HepG2 (cell line): ENCODE measurements around the gene LMF2. TPM values are rescaled to one million over a fixed set of nuclear protein-coding genes. Genes with fewer than 3 reads are reported as not detected.

Experiments used
- CSRNP1 ChIP-seq: sonication (generic); formaldehyde crosslinking; IDR thresholded peaks from 2 replicates; pipeline ENCODE4 v1.8.1; 2023; ENCODE audit warnings: mild to moderate bottlenecking, missing genetic modification reagents
- FOSL1 ChIP-seq: sonication (generic); formaldehyde crosslinking; IDR thresholded peaks from 2 replicates; pipeline ENCODE4 v1.9.0; 2021; ENCODE audit warnings: missing genetic modification reagents, borderline replicate concordance
- FOXK2 ChIP-seq: fragments of 450-650 bp; IDR thresholded peaks from 2 replicates; pipeline ENCODE4 v1.6.1; 2016
- GATA4 ChIP-seq: sonication (generic); IDR thresholded peaks from 2 replicates; pipeline ENCODE4 v1.6.1; 2016; ENCODE audit warnings: antibody characterized with exemption, low read depth, borderline replicate concordance
- HNRNPL ChIP-seq: fragments of 200-400 bp; formaldehyde crosslinking; IDR thresholded peaks from 2 replicates; pipeline ENCODE4 v1.6.1; 2017; ENCODE audit warnings: mild to moderate bottlenecking, low read depth, low read length
- MED13 ChIP-seq: sonication (generic); formaldehyde crosslinking; IDR thresholded peaks from 2 replicates; pipeline ENCODE4 v1.5.0; 2020; ENCODE audit warnings: missing genetic modification reagents
- MEIS1 ChIP-seq: sonication (generic); formaldehyde crosslinking; IDR thresholded peaks from 2 replicates; pipeline ENCODE4 v1.9.0; 2021; ENCODE audit warnings: mild to moderate bottlenecking, missing genetic modification reagents, moderate library complexity, borderline replicate concordance
- MYC ChIP-seq: sonication (generic); formaldehyde crosslinking; IDR thresholded peaks from 2 replicates; pipeline ENCODE4 v1.9.0; 2021; ENCODE audit warnings: missing genetic modification reagents, borderline replicate concordance
- NRL ChIP-seq: sonication (generic); formaldehyde crosslinking; IDR thresholded peaks from 2 replicates; pipeline ENCODE4 v1.5.0; 2020; ENCODE audit warnings: missing genetic modification reagents, mild to moderate bottlenecking, moderate library complexity, borderline replicate concordance
- PAXIP1 ChIP-seq: sonication (generic); formaldehyde crosslinking; conservative IDR thresholded peaks from 2 replicates; pipeline ENCODE4 v1.4.0; 2020; ENCODE audit warnings: mild to moderate bottlenecking, missing genetic modification reagents, moderate library complexity
- SALL1 ChIP-seq: sonication (generic); formaldehyde crosslinking; IDR thresholded peaks from 2 replicates; pipeline ENCODE4 v1.8.0; 2022; ENCODE audit warnings: mild to moderate bottlenecking, missing genetic modification reagents
- SATB2 ChIP-seq: sonication (generic); formaldehyde crosslinking; IDR thresholded peaks from 2 replicates; pipeline ENCODE4 v1.5.0; 2020; ENCODE audit warnings: missing genetic modification reagents
- THAP9 ChIP-seq: sonication (generic); formaldehyde crosslinking; IDR thresholded peaks from 2 replicates; pipeline ENCODE4; 2020; ENCODE audit warnings: missing genetic modification reagents, mild to moderate bottlenecking, borderline replicate concordance
- U2AF1 ChIP-seq: fragments of 200-400 bp; formaldehyde crosslinking; optimal IDR thresholded peaks from 2 replicates; pipeline ENCODE3; 2017; ENCODE audit warnings: mild to moderate bottlenecking, low read depth, low read length
- XRCC5 ChIP-seq: fragments of 200-400 bp; formaldehyde crosslinking; optimal IDR thresholded peaks from 2 replicates; pipeline ENCODE3; 2017; ENCODE audit warnings: mild to moderate bottlenecking, low read length
- ZFP37 ChIP-seq: sonication (generic); formaldehyde crosslinking; IDR thresholded peaks from 2 replicates; pipeline ENCODE4 v1.4.0; 2020; ENCODE audit warnings: missing genetic modification reagents, borderline replicate concordance
- ZFYVE20 ChIP-seq: sonication (generic); formaldehyde crosslinking; IDR thresholded peaks from 2 replicates; pipeline ENCODE4 v1.8.0; 2023; ENCODE audit warnings: low read depth, mild to moderate bottlenecking, moderate library complexity, missing genetic modification reagents, borderline replicate concordance
- ZNF546 ChIP-seq: sonication (generic); formaldehyde crosslinking; conservative IDR thresholded peaks from 2 replicates; pipeline ENCODE4 v1.8.1; 2023; ENCODE audit warnings: mild to moderate bottlenecking, missing genetic modification reagents
- ZNF614 ChIP-seq: IDR thresholded peaks from 2 replicates; pipeline ENCODE4 v1.6.1; 2018; ENCODE audit warnings: missing biosample characterization, missing genetic modification reagents, inconsistent platforms, borderline replicate concordance
- ZNF749 ChIP-seq: sonication (generic); formaldehyde crosslinking; IDR thresholded peaks from 2 replicates; pipeline ENCODE4 v1.8.0; 2022; ENCODE audit warnings: mild to moderate bottlenecking, missing genetic modification reagents, moderate library complexity, borderline replicate concordance
- ZNF878 ChIP-seq: sonication (generic); formaldehyde crosslinking; IDR thresholded peaks from 2 replicates; pipeline ENCODE4 v1.8.1; 2023; ENCODE audit warnings: mild to moderate bottlenecking, missing genetic modification reagents, moderate library complexity
- polyA plus RNA-seq, 8 experiments: library from polyadenylated mRNA; depleted of rRNA in 3 of 8; stranded (reverse) in 7 of 8; unstranded in 1 of 8; fragments of >200 nt; fragmentation: Illumina TruSeq in 4 of 8; extraction: Trizol in 4 of 8; gene quantifications; 2 replicates each; pipeline versions ENCODE4 v1.2.1 to v1.2.3, GENCODE V29; 2011 to 2016; ENCODE audit warnings: low read depth in 4 of 8, missing spikeins in 1 of 8, mixed read lengths in 1 of 8; ENCODE audit not compliant: insufficient read depth in 1 of 8
- total RNA-seq, 5 experiments: library from RNA; depleted of rRNA; stranded (reverse); fragments of >200 nt; fragmentation: Illumina TruSeq; extraction: Trizol; gene quantifications; 2 replicates each; pipeline ENCODE4 v1.2.3, GENCODE V29; 2016; ENCODE audit warnings: low read depth in 1 of 5

The LMF2 gene
- total and polyA plus RNA-seq, 2 of the 13 experiments (the other 11 are each of a cell fraction or from before 2014, with no cell fraction given), result 23.3 to 30.6 TPM

- TF ChIP-seq THAP9 (no peak; the same call in 1 of the 2 replicates), MED13 (no peak), HNRNPL (peak; percentile 79), NRL (peak; percentile 66), ZFYVE20 (no peak), SATB2 (CRISPR knock-in tag) (no peak), U2AF1 (no peak), SALL1 (CRISPR knock-in tag) (peak; percentile 61; the same call in 1 of the 2 replicates), FOXK2 (no peak), XRCC5 (no peak), CSRNP1 (CRISPR knock-in tag) (peak; percentile 79; the same call in 1 of the 2 replicates), ZNF614 (CRISPR knock-in tag) (no peak), PAXIP1 (CRISPR knock-in tag) (peak; percentile 54), ZNF878 (CRISPR knock-in tag) (peak; percentile 76; the same call in 1 of the 2 replicates), ZFP37 (CRISPR knock-in tag) (no peak), GATA4 (no peak), ZNF546 (CRISPR knock-in tag) (no peak), FOSL1 (CRISPR knock-in tag) (no peak), MYC (peak; percentile 67; the same call in 1 of the 2 replicates), MEIS1 (CRISPR knock-in tag) (0 out of 2 replicates have a peak, but pooled peaks have one; percentile 37), ZNF749 (CRISPR knock-in tag) (0 out of 2 replicates have a peak, but pooled peaks have one; percentile 37)
Observed at GRCh38 chr22:50485221-50486131, 22.0 kb downstream of the LMF2 start (continued).
